Stromal cell of bone marrow (primary cell): ENCODE data around the gene ZNF12.
"Not testable (repeated sequence)": the region's sequence is repeated elsewhere in the genome, so short reads cannot be mapped to it uniquely, and the experiment has no call there.

Experiments used
- DNase-seq: peaks from one replicate; pipeline ENCODE4 v3.0.0-alpha.2; 2012; ENCODE audit warnings: low read depth

The ZNF12 gene

DNA sequence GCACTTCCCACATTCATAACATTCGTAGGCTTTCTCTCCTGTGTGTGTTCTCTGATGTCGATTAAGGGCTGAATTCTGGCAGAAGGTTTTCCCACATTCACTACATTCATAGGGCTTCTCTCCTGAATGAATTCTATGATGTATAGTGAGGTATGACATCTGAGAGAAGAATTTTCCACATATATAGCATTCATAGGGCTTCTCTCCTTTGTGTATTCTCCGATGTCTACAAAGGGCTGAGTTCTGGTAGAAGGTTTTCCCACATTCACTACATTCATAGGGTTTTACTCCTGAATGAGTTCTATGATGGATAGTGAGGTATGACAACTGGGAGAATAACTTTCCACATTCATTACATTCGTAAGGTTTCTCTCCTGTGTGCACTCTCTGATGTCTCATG lies 15.6 kb downstream of the ZNF12 start:
- no peak for DNase-seq

DNA sequence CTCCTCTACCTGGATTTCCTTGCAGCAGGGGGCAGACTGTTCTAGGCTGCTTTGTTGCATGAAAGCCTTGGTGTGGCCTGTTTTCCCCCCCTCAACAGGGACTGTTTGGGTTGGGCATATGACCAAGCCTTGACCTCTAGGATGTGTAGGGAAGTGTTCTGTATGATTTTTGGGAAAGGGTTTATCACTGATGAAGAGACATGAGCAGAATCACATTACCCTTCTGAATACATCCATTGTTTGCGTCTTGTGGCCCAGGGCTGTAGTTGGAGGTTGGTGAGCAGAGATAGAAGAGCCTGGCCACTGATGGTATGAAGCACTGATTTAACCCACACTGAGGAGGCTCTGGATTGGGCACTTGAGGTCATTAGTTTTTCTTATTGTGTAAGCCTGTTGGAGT lies 26.6 kb downstream of the ZNF12 start:
- DNase-seq = no peak

DNA sequence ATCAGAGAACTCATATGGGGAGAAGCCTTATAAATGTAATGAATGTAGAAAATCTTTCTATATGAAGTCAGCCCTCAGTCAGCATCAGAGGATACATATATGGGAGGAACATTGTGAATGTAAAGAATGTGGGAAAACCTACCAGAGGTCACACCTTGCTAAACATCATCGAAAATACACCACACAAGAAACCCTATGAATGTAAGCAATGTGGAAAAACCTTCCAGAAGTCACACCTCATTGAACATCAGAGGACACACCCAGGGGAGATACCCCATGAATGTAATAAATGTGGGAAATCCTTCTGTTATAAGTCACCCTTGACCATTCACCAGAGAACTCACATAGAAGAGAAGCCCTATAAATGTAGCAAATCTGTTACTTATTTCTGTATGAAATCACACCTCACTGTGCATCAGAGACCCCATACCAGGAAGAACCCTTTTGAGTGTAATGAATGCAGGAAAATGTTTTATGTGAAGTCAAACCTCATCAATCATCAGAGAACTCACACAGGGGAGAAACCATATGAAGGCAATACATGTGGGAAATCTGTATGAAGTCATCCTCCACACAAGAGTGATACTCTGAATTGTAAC lies 30.8 kb downstream of the ZNF12 start:
- DNase-seq = no peak

DNA sequence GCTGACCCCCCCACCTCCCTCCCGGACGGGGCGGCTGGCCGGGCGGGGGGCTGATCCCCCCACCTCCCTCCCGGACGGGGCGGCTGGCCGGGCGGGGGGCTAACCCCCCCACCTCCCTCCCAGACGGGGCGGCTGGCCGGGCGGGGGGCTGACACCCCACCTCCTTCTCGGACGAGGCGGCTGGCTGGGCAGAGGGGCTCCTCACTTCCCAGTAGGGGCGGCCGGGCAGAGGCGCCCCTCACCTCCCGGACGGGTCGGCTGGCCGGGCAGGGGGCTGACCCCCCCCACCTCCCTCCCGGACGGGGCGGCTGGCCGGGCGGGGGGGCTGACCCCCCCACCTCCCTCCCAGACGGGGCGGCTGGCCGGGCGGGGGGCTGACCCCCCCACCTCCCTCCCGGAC lies 35.9 kb downstream of the ZNF12 start:
- DNase-seq = not testable (repeated sequence)

DNA sequence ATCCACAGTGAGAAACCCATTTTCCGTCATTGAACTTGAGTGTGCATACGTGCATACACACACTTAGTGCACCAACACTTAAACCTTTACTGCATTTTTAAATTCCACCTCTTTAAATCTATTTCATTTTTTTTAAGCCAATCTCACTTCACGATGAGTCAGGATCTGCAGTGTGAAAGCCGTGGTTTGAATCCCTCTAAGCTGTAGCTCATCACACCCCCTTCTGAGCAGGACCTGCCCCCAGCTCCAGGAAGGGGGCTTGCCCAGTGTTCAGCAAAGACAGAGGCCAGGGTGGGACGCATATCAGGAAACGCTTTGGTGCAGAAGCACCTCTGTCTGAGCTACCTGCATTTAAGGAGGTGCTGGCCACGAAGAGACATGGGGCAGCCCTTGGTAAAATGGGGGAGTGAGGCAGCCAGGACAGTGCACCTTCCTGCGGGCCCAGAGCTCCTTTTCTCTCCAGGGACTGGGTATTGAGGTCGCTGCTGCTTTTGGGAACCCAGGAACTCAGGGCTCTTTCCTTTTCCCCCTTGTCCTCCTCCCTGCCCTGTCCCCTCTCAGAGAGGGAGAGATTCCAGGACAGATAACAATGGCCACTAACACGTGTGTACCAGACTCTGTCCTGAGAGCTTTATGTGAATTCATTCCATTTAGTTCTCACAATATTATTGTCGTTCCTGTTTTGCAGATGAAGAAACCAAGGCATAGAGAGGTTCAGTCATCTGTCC lies 48.0 kb downstream of the ZNF12 start:
- DNase-seq = no peak

DNA sequence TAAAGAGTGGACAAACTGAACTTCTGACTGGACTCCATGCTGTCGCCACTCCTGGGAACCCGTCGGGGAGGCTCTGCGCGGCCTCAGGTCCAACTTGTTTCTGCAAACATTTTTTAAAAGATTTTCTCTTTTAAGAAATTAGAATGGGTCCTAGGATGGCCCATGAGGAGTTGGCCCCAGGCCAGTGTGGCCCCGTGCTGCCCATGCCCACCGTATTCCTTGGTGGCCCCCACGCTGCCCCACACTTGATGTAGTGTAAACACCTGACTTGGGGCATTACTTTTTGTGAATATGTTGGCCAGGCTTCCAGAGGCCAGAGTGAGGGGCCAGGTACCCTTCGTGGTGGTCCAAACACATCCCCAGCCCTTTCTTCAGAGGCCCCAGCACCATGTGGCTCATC lies 50.3 kb downstream of the ZNF12 start:
- DNase-seq = no peak

DNA sequence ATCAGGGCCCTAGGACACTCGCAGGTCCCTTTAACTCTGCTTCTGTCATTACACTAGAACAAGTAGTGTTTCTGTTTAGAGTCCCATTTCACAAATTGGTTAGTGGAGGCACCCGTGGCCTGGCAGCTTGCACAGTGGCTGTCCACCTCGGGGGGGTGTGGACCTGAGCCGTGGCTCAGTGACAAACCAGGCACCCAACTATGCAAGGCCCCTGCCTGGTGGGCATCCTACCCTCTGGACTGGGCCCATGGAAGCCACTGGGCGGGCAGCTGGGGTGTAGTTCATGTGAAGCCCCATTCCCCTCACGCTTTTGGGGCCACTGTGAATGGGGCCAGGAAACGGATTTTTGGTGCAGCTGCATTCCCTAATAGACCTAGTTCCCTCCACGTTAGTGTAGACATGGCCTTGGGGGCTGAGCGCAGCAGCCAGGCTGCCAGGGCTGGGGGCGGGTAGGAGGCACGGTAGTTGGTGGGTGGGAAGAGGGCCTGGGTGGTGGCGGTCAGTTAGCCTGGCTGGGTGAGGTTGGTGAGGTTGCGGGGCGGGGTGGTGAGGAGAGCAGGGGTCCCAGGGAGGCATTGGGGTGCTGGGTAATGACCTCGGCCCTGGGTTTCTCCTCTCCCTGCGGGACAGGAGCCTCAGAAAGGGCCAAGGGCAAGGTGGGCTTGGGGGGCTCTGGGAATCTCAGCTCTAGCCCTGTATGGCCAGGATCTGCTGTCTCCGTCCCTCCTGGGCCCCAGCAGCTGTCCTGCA lies 50.9 kb downstream of the ZNF12 start:
- DNase-seq = no peak

DNA sequence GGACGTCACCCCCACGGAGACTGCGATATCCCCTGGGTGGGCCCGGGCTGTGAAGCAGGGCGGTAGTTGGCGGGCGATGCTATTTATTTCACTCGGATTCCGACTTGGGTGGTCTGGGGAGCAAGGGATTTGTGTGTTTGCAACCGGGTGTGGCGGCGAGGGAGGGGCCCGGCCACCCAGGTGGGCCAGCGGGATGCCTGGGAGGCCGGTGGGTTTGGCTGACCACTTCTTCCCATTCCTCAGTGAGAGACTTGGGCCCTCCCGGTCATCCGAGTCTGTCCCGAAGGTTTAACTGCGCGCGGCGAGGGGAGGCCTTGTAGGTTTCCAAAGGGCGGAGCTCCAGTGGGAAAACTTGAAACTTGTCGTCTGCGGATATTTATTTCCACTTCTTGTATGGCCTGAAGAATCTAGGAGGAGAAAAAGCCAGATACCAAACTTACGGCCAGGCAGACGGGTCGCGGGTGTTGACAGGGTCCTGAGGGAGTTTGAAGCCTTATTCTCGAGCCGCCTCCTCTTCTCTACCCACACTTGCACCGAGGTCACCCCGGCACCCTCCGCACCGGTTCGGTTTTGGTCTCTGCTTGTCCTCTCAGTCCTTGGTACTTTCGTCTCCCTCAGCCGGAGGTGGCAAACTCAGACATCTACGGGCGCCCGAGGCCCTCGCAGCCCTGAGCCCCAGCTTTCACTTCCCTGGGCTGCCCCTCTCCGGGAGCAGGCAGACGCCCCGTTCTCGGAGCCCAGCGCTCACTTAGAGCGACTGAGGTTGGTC lies 51.7 kb downstream of the ZNF12 start:
- no peak for DNase-seq

DNA sequence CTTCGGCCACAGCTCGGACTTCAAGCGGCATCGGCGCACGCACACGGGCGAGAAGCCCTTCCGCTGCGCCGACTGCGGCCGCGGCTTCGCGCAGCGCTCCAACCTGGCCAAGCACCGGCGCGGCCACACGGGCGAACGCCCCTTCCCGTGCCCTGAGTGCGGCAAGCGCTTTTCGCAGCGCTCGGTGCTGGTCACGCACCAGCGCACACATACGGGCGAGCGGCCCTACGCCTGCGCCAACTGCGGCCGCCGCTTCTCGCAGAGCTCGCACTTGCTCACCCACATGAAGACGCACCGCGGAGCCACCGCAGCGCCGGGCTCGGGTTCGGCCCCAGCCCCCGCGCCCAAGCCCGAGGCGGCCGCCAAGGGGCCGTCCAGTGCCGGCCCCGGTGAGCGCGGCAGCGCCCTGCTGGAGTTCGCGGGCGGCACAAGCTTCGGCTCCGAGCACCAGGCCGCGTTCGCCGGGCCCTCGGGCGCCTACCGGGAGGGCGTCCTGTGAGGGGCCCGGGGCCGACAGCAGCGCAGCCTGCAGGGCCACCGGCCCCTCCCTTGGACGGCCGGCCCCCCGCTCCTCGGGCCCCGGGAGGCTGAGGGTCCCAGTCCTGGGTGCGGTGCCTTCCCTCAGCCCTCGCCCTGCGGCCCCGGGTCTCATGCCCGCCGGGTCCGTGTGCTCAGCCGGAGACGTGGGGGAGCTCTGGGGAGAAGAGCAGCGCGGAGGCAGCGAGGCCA lies 52.5 kb downstream of the ZNF12 start:
- DNase-seq = no peak

DNA sequence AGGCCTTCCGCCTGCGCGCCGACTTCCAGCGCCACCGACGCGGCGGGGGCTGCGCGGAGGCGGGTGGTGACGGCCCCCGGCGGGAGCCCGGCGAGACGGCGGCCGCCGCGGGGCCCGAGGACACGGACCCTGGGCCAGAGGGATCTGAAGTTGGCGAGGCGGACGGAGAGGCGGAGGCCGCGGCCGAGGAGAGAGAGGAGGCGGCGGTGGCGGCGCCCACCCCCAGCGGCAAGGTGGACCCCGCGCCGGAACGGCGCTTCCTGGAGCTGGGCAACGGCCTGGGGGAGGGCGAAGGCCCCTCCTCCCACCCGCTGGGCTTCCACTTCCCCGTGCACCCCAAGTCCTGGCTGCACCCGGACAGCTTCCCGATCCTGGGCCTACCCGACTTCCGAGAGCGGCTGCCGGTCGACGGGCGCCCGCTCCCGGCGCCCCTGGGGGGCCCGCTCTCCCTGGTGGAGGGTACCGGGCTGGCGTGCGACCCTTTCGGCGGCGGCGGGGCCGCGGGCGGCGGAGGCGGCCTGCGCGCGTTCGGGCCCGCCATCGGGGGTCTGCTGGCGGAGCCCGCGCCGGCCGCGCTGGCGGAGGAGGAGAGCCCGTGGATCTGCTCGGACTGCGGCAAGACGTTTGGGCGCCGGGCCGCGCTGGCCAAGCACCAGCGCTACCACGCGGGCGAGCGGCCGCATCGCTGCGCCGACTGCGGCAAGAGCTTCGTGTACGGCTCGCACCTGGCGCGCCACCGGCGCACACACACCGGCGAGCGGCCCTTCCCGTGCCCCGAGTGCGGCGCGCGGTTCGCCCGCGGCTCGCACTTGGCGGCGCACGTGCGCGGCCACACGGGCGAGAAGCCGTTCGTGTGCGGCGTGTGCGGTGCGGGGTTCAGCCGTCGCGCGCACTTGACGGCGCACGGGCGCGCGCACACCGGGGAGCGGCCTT lies 53.4 kb downstream of the ZNF12 start:
- DNase-seq = no peak

DNA sequence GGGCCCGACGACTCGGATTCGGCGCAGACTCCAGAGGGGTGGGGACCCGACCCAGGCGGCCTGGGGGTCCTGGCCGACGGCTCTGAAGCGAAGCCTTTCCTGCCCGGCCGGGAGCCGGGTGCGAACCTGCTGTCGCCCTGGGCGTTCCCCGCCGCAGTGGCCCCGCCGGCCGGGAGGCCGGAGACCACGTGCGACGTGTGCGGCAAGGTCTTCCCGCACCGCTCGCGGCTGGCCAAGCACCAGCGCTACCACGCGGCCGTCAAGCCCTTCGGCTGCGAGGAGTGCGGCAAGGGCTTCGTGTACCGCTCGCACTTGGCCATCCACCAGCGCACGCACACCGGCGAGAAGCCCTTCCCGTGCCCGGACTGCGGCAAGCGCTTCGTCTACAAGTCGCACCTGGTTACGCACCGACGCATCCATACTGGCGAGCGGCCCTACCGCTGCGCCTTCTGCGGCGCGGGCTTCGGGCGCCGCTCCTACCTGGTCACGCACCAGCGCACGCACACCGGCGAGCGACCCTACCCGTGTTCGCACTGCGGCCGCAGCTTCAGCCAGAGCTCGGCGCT lies 54.2 kb downstream of the ZNF12 start:
- no peak for DNase-seq

DNA sequence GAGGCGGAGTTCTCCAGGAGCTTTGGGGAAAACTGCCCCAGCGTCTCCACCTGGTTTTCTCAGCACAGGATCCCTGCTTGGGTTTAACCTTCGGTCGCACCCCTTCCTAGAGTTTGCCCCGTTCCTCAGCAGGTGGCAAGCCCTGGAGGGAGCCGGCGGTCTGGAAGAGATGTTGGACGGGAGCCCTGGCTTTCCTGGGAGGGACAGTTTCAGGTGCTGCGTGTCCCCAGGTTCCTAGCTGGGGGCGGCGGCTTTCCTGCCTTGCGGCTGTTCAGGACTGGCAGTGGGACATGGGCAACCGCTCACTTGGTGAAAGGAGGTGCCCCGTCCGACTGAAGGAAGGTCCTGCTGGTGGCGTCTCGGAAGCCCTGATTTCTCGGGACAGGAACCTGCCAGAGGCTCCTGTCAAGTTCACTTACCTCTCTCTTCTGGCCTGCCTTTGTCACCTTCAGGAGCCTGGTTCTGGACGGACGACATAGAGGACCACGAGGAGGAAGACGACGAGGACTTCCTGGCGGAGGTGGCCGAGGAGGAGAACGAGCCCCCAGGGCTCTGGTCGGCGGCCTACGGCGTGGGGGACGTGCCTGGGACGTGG lies 54.8 kb downstream of the ZNF12 start:
- no peak for DNase-seq

DNA sequence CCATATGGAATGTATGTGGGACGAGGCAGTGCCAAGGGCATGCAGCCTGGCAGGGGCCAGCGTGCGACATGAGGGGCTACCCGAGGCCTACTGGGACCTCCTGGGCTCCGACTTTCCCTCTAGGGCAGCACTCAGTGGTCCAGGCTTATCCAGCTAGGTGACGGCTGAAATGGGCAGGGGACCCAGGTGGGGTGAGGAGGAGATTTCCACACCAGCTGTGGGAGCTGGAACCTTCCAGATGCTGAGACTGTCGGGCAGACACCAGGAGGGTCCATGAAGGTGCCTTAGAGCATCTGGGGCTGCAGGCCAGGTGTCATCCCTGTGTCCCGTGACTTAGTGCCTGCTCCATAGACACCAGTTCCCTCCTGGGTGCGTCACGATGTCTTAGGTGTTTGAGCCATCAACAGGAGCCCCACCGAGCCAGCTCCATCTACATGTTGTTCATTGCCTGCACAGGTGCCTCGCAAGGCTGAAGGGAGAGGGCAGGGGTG lies 56.2 kb downstream of the ZNF12 start:
- no peak for DNase-seq

DNA sequence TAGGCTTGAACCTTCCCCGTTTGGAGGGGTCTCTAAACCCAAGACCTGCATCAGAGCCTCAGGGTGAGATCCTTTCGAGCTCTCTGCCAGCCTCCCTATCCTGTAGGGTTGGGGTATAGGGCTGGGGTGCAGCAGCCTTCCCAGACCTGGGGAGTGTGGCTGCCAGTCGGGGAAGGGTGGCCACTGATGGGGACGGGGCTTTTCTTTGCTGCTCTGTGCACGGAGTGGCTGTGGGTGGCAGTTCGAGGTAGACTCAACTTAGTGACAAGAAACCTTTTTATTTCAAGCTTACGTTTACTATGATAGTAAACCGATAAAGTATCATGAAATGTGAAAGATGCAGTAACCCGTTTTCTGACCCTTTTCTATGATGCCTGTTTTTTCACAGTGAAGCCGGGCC lies 56.7 kb downstream of the ZNF12 start:
- DNase-seq = no peak

DNA sequence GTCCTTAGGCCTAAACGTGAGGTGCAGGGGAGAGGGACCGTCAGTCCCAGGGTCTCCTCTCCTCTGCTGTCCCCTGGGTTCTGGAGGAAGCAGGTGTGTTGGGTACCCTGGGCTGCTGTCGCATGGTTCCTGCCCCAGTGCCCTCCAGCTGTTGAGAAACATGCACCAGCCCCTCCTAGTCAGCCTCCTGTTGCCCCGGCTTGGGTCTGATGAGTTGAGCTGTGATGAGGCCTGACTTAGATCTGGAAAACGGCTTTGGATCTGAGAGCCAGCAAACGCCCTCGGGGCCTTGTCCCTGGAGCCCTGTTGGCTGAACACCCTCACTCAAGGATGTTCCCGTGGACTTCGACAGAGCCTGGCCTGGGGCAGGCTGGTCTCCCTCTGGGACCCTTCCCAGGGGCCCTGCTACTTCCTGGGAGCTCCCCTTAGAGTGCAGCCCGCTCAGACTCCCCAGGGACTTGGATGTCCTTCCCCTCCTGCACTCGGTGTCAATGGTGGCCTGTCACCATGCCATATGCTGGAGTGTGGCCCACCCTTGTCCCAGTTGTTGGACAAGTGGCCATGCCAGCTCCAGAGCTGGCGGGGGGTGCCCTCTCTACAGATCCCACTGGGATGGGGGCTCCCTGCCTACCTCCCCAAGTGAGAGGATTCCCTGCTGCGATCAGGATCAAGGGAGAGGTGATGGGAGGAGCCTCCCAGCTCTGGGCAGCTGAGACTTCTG lies 57.3 kb downstream of the ZNF12 start:
- DNase-seq = no peak

DNA sequence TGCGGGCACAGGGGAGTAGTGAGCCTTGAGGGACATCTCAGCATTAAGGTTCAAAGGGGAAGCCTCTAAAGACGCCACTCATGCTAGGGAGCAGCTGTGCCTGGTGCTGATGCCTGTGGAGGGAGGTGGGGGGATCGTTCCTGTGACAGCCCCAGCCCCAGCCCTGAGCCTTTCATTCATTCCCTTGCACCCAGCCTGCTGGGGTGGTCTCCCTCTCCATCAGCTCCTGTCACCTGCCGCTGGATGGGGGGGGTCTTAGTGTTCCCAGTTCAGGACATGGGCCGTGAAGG lies 58.0 kb downstream of the ZNF12 start:
- DNase-seq = no peak

DNA sequence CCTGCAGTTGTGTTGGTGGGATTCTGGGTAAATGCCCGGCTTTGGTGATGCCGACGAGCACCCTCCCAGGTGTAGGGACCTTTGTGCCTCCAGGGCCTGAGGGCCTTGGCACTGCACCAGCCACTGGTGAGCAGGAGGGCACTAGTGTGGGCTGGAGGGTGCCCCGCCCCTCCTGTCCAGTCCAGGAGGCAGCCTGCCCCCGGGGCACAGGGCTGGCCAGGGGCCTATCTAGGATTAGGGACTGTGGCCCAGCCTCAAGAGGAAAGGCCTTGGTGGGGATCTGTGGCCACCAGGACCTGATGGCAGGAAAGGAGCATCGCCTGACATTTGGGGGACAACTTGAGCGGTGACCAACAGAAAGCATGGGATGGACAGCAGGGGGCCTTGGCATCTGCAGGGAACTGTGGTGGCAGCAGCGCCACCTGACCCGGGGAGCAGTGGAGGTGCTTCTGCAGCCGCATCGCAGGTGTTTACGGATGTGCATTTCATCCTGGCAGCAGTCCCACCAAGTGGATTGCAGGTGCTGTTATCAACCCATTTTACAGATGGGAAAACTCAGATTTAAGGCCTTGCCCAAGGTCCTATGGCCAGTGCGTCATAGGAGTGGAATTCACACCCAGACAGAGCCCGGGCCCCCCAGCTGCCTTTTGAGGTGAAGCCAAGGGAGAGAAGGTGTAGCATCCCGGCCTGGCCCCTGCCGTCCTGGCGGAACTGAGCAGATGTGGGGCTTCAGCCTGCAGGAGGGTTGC lies 58.5 kb downstream of the ZNF12 start:
- no peak for DNase-seq

DNA sequence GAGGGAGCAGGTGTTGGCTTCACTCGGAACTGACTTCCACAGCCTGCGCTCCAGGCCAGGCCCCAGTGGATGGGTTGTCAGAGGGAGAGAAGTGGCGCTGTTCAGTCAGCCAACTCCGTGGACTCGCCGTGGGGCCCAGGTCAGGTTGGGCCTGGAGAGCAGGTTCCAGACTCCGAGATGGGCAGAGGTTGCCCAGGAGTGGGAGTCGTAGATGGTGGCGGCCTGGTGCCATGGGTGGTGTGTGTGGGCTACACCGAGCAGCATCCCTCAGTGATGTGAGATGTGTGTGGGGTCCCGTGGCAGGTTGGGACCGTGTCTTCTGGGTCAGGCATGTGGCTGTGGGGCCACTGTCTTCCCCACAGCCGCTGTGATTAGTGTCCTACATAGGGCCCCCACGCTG lies 59.2 kb downstream of the ZNF12 start:
- no peak for DNase-seq

DNA sequence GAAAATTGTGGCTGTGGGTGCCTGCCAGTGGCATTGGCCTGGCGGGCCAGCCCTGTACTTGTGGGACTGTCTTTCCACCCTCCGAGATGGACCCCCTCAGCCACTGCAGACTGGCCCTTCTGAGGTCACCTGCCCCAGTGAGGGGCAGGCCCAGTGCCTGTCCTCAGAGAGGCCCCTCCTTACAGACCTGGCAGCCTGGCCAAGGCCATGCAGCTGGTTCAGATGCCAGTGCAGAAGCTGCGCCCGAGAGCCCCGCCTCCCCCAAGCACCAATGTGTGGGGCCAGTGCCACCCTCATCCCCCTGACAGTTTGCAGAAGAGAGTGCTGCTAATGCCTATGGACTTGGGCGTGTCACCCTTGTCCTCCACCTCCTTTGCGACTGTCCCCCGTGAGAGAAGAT lies 59.7 kb downstream of the ZNF12 start:
- no peak for DNase-seq
